ENCODE data around the gene RFX7.
A peak's percentile ranks its signal among the peaks of the same experiment; 100 is the strongest.

The RFX7 gene

DNA sequence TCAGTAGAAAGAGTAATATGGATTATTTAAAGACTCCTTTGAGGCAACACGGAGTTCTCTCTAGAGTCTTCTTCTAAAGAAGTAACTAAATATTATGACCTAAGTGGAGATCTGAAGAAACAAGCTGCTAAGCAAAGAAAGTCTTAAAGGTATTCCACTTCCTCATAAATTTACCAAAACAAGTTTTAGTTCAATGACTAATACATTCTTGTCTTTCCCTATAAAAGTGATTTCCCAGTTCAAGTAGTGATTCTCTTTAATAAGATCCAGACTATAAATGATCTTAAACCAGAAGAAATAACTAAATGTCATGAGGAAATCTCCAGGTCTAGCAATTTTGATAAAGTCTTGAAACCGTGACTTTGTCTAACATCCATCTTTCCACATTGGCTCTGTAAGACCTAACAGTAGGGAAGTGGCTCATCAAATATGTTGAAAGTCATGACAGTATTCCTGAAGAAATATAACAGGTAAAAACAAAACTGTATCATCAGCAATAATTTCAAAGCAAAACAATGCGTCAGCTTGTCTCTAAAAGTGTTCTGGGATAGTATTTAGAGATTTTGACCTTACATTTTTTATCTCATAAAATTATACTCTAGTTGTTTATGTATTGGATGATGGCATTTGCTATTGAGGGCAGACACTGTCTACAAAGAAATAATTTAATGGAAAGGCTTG lies 198.5 kb downstream of the RFX7 start:
- no peak for DNase-seq (ENCODE audit: extremely low read depth, low read depth)
- TF ChIP-seq, protein P1, sequence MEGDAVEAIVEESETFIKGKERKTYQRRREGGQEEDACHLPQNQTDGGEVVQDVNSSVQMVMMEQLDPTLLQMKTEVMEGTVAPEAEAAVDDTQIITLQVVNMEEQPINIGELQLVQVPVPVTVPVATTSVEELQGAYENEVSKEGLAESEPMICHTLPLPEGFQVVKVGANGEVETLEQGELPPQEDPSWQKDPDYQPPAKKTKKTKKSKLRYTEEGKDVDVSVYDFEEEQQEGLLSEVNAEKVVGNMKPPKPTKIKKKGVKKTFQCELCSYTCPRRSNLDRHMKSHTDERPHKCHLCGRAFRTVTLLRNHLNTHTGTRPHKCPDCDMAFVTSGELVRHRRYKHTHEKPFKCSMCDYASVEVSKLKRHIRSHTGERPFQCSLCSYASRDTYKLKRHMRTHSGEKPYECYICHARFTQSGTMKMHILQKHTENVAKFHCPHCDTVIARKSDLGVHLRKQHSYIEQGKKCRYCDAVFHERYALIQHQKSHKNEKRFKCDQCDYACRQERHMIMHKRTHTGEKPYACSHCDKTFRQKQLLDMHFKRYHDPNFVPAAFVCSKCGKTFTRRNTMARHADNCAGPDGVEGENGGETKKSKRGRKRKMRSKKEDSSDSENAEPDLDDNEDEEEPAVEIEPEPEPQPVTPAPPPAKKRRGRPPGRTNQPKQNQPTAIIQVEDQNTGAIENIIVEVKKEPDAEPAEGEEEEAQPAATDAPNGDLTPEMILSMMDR (IDR thresholded peaks at IDR 0.05; ENCODE audit: low read depth, low read length): no peak

DNA sequence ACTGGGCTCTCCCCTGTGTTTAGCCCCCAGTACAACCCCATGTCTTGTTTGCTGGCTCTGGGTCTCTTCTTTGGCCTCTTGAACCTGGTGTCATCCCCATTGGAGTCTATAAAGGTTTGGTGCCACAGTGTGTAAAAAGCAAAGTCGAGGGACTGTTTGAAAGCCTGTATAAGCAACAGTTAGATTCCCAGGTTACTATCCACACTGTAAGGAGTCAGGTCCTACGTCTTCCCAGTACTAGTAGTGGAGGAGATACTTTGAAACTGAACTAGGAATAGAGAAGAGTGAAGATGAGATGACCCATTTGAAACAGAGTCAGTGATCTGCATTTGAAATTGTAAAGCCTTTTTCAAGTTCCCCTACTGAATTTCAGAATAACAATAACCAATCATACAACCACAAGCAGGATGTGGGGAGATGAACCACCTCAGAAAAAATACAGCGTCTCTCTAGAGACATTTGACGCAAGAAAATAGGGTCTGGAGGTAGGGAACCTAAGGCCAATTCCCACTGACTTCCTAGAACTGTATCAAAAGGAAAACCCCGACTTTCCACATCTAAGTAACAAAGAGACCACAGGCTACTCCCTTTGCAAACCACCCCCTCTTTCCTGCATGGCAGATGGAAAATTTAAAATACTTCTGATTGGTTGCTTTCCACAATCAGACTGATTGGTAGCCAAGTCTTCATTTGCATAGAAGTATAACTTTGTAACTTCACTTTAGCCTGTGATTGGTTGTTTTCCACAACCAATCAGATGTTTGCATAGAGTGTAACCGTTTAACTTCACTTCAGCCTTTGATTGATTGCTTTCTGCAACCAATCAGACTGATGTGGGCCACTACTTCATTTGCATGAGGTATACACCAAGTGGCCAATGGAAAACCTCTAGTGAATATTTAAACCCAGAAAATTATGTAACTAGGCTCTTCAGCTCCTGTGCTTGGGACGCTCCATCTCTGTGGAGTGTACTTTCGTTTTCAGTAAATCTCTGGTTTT lies 200.4 kb downstream of the RFX7 start:
- DNase-seq (ENCODE audit: extremely low read depth, low read depth): no peak
- TF ChIP-seq, protein P1 (IDR thresholded peaks at IDR 0.05; ENCODE audit: low read depth, low read length): no peak

DNA sequence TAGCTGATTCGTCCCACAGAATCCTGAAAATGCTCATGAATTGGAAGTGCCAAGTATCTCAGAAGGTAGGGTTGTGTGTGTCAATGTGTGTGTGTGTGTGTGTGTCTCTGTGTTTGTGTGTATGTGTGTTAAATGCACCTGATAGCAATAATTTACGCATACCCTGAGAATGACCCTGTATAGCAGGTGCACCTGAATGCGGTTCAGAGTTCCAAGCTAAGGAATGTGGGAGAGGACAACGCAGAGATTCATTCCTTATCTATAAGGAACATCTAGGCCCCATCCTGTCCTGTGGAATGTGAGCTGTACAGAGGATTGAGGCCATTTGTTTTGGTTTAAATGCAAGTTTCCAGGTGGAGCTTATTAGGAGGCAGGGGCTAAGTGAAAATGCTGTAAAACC lies 201.2 kb downstream of the RFX7 start:
- no peak for DNase-seq (ENCODE audit: extremely low read depth, low read depth)

DNA sequence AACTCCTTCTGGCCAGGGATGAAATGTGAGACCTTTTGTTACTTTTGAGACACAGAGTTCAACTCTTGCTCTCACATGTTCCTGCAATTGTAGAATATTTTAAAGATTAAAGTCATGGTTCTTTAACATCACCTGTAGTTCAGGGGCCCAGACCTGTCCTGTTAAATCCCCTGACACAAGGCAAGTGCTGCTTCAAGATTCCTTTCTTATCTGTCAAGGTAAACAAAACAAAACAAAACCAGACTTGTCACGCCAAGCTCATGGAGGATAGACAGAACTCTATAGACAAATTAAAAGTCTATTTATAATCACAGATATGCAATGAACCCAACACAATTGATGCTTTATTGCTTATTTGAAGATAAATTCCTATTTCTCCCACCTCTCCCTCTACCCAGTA lies 201.6 kb downstream of the RFX7 start:
- no peak for DNase-seq (ENCODE audit: extremely low read depth, low read depth)
- TF ChIP-seq, protein P1 (IDR thresholded peaks at IDR 0.05; ENCODE audit: low read depth, low read length): no peak

More for the DNA sequence above, 201.2 kb downstream of the RFX7 start:
- TF ChIP-seq, protein P1 (IDR thresholded peaks at IDR 0.05; ENCODE audit: low read depth, low read length): no peak

DNA sequence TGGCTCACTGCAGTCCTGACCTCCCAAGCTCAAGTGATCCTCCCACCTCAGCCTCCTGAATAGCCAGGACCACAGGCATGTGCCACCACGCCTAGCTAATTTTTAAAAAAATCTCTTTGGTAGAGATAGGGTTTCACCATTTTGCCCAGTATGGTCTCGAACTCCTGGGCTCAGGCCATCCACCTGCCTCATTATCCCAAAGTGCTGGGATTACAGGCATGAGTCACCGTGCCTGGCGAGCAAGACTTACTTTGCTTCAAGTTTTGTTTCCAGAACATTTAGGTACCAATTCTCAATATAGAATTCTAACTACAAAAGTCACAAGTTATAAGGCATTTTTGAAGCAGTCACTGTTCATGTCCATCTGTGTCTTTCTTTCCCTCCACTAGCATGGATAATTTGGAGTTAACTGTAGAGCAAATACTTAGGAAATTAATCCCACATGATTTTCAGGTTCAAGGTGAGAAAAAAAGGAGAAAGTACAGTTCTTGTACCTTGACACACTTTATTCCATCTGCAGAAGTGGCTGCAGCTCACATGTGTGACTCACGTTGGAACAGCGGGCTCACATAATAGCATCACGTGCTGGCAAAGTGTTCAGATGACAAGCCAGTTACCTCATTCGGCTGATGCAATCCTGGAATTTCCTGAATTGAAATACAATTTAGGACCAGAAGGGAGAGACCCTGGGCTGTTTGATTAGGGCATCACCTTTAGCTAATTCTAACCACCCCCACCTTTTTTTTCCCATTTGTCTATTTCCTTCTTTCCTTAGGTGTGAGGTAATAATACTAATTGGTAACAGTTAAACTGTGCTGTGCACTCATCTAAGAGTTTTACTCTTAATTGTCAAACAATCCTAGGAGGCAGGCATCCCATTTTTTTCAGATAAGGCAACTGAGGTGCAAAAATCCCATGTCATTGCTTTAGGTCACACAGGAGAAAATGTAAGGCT lies 203.3 kb downstream of the RFX7 start:
- peak; percentile 80 for DNase-seq (ENCODE audit: extremely low read depth, low read depth)
- TF ChIP-seq, protein P1 (IDR thresholded peaks at IDR 0.05; ENCODE audit: low read depth, low read length): no peak

DNA sequence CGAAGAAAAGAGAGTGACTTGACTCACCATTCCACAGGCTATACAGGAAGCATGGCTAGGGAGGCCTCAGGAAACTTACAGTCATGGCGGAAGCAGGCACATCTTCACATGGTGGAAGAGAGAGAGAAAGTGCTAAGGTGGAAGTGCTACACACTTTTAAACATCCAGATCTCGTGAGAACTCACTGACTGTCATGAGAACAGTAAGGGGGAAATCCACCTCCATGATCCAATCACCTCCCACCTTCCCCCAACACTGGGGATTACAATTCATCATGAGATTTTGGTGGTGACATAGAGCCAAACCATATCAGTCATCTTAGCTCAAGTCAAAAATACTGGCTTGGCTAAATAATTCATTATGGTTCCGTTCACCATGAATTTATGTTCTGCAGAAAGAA lies 205.0 kb downstream of the RFX7 start:
- TF ChIP-seq, protein P1 (IDR thresholded peaks at IDR 0.05; ENCODE audit: low read depth, low read length): no peak
- no peak for DNase-seq (ENCODE audit: extremely low read depth, low read depth)
